ENCODE measurements around the gene ZDHHC5.
"Not testable (repeated sequence)": the region's sequence is repeated elsewhere in the genome, so short reads cannot be mapped to it uniquely, and the experiment has no call there.

ZDHHC5 gene

GRCh38 chr11:57716726-57717125, 48.8 kb downstream of the ZDHHC5 start:
- H3K9me3 ChIP-seq (ENCODE audit: control insufficient read depth, low read length); H3K4me3 ChIP-seq (ENCODE audit: low read length); H3K9ac ChIP-seq (ENCODE audit: low read length); H3K36me3 ChIP-seq (ENCODE audit: control insufficient read depth, insufficient read depth, low read length); H3K27me3 ChIP-seq (ENCODE audit: control insufficient read depth, insufficient read depth, low read length); H3K4me1 ChIP-seq (ENCODE audit: control insufficient read depth, insufficient read depth, low read length): not testable (repeated sequence)

- H3K9me3 ChIP-seq (ENCODE audit: control insufficient read depth, low read length), result no peaks in the 10 kb centered on the region
- H3K27me3 ChIP-seq (ENCODE audit: control insufficient read depth, insufficient read depth, low read length), result no peaks in the 10 kb centered on the region
- H3K4me3 ChIP-seq (ENCODE audit: low read length), result no peak overlapping the region
- H3K36me3 ChIP-seq (ENCODE audit: control insufficient read depth, insufficient read depth, low read length), result no peaks in the 10 kb centered on the region
- H3K9ac ChIP-seq (ENCODE audit: low read length), result no peak overlapping the region
- no peaks in the 10 kb centered on the region for H3K4me1 ChIP-seq (ENCODE audit: control insufficient read depth, insufficient read depth, low read length)
Measured at GRCh38 chr11:57727185-57727584, 59.3 kb downstream of the ZDHHC5 start.

GRCh38 chr11:57728829-57729228, 60.9 kb downstream of the ZDHHC5 start:
- Histone ChIP-seq H3K4me3 (ENCODE audit: low read length) (no peak overlapping the region), H3K9me3 (ENCODE audit: control insufficient read depth, low read length) (no peaks in the 10 kb centered on the region), H3K36me3 (ENCODE audit: control insufficient read depth, insufficient read depth, low read length) (no peaks in the 10 kb centered on the region), H3K9ac (ENCODE audit: low read length) (no peak overlapping the region), H3K4me1 (ENCODE audit: control insufficient read depth, insufficient read depth, low read length) (no peaks in the 10 kb centered on the region), H3K27me3 (ENCODE audit: control insufficient read depth, insufficient read depth, low read length) (no peaks in the 10 kb centered on the region)

GRCh38 chr11:57729479-57729878, 61.6 kb downstream of the ZDHHC5 start:
- H3K27me3 ChIP-seq (ENCODE audit: control insufficient read depth, insufficient read depth, low read length), result no peaks in the 10 kb centered on the region
- no peaks in the 10 kb centered on the region for H3K4me1 ChIP-seq (ENCODE audit: control insufficient read depth, insufficient read depth, low read length)
- H3K4me3 ChIP-seq (ENCODE audit: low read length), result no peak overlapping the region
- H3K9ac ChIP-seq (ENCODE audit: low read length), result no peak overlapping the region
- no peaks in the 10 kb centered on the region for H3K36me3 ChIP-seq (ENCODE audit: control insufficient read depth, insufficient read depth, low read length)
- no peaks in the 10 kb centered on the region for H3K9me3 ChIP-seq (ENCODE audit: control insufficient read depth, low read length)

GRCh38 chr11:57732661-57733060, 64.7 kb downstream of the ZDHHC5 start:
- no peaks in the 10 kb centered on the region for H3K36me3 ChIP-seq (ENCODE audit: control insufficient read depth, insufficient read depth, low read length)
- no peaks in the 10 kb centered on the region for H3K27me3 ChIP-seq (ENCODE audit: control insufficient read depth, insufficient read depth, low read length)
- H3K4me1 ChIP-seq (ENCODE audit: control insufficient read depth, insufficient read depth, low read length), result peaks cover 13% of the 10 kb centered on the region
- no peak overlapping the region for H3K9ac ChIP-seq (ENCODE audit: low read length)
- no peak overlapping the region for H3K4me3 ChIP-seq (ENCODE audit: low read length)
- no peaks in the 10 kb centered on the region for H3K9me3 ChIP-seq (ENCODE audit: control insufficient read depth, low read length)

- H3K27me3 ChIP-seq (ENCODE audit: control insufficient read depth, insufficient read depth, low read length), result no peaks in the 10 kb centered on the region
- no peak overlapping the region for H3K4me3 ChIP-seq (ENCODE audit: low read length)
- H3K9ac ChIP-seq (ENCODE audit: low read length), result peak overlapping the region; percentile 22
- no peaks in the 10 kb centered on the region for H3K36me3 ChIP-seq (ENCODE audit: control insufficient read depth, insufficient read depth, low read length)
- peaks cover 15% of the 10 kb centered on the region for H3K4me1 ChIP-seq (ENCODE audit: control insufficient read depth, insufficient read depth, low read length)
- no peaks in the 10 kb centered on the region for H3K9me3 ChIP-seq (ENCODE audit: control insufficient read depth, low read length)
Measured at GRCh38 chr11:57735619-57736298, 67.8 kb downstream of the ZDHHC5 start.

GRCh38 chr11:57741132-57742086, 73.5 kb downstream of the ZDHHC5 start, which contains the start of gene SELENOH:
SELENOH (plus strand) TSS chr11:57741491; CDS start chr11:57741596, 105 bp downstream.
- peak within 1 kb of the TSS; percentile 72 for H3K4me3 ChIP-seq (ENCODE audit: low read length)
- peaks cover 8% of the 10 kb centered on the region for H3K36me3 ChIP-seq (ENCODE audit: control insufficient read depth, insufficient read depth, low read length)
- H3K27me3 ChIP-seq (ENCODE audit: control insufficient read depth, insufficient read depth, low read length), result no peaks in the 10 kb centered on the region
- H3K4me1 ChIP-seq (ENCODE audit: control insufficient read depth, insufficient read depth, low read length), result peaks cover 13% of the 10 kb centered on the region
- H3K9ac ChIP-seq (ENCODE audit: low read length), result peak within 1 kb of the TSS; percentile 93
- no peaks in the 10 kb centered on the region for H3K9me3 ChIP-seq (ENCODE audit: control insufficient read depth, low read length)

- Histone ChIP-seq H3K9me3 (ENCODE audit: control insufficient read depth, low read length) (no peaks in the 10 kb centered on the region), H3K4me1 (ENCODE audit: control insufficient read depth, insufficient read depth, low read length) (peaks cover 13% of the 10 kb centered on the region), H3K4me3 (ENCODE audit: low read length) (peak overlapping the region; percentile 72), H3K27me3 (ENCODE audit: control insufficient read depth, insufficient read depth, low read length) (no peaks in the 10 kb centered on the region), H3K36me3 (ENCODE audit: control insufficient read depth, insufficient read depth, low read length) (peaks cover 8% of the 10 kb centered on the region), H3K9ac (ENCODE audit: low read length) (peak overlapping the region; percentile 93)
Measured at GRCh38 chr11:57742087-57742452, 74.2 kb downstream of the ZDHHC5 start.

- H3K9ac ChIP-seq (ENCODE audit: low read length), result no peak overlapping the region
- no peaks in the 10 kb centered on the region for H3K27me3 ChIP-seq (ENCODE audit: control insufficient read depth, insufficient read depth, low read length)
- no peaks in the 10 kb centered on the region for H3K9me3 ChIP-seq (ENCODE audit: control insufficient read depth, low read length)
- H3K4me1 ChIP-seq (ENCODE audit: control insufficient read depth, insufficient read depth, low read length), result peaks cover 13% of the 10 kb centered on the region
- H3K4me3 ChIP-seq (ENCODE audit: low read length), result no peak overlapping the region
- peaks cover 8% of the 10 kb centered on the region for H3K36me3 ChIP-seq (ENCODE audit: control insufficient read depth, insufficient read depth, low read length)
Measured at GRCh38 chr11:57744357-57744756, 76.4 kb downstream of the ZDHHC5 start.

GRCh38 chr11:57745206-57745605, 77.3 kb downstream of the ZDHHC5 start:
- Histone ChIP-seq H3K27me3 (ENCODE audit: control insufficient read depth, insufficient read depth, low read length) (no peaks in the 10 kb centered on the region), H3K4me1 (ENCODE audit: control insufficient read depth, insufficient read depth, low read length) (peaks cover 13% of the 10 kb centered on the region), H3K36me3 (ENCODE audit: control insufficient read depth, insufficient read depth, low read length) (peaks cover 8% of the 10 kb centered on the region), H3K9me3 (ENCODE audit: control insufficient read depth, low read length) (no peaks in the 10 kb centered on the region), H3K4me3 (ENCODE audit: low read length) (no peak overlapping the region), H3K9ac (ENCODE audit: low read length) (no peak overlapping the region)

GRCh38 chr11:57746920-57747319, 79.0 kb downstream of the ZDHHC5 start:
- H3K9ac ChIP-seq (ENCODE audit: low read length), result no peak overlapping the region
- H3K4me1 ChIP-seq (ENCODE audit: control insufficient read depth, insufficient read depth, low read length), result peaks cover 18% of the 10 kb centered on the region
- peaks cover 8% of the 10 kb centered on the region for H3K36me3 ChIP-seq (ENCODE audit: control insufficient read depth, insufficient read depth, low read length)
- H3K9me3 ChIP-seq (ENCODE audit: control insufficient read depth, low read length), result no peaks in the 10 kb centered on the region
- H3K4me3 ChIP-seq (ENCODE audit: low read length), result no peak overlapping the region
- H3K27me3 ChIP-seq (ENCODE audit: control insufficient read depth, insufficient read depth, low read length), result no peaks in the 10 kb centered on the region
